ENCODE data around the gene WDR74.
"Not testable (repeated sequence)": the region's sequence is repeated elsewhere in the genome, so short reads cannot be mapped to it uniquely, and the experiment has no call there.

GRCh38 chr11:62842891-62843290 lies 3.5 kb upstream of the WDR74 start:
- TF ChIP-seq EZH2 (IDR thresholded peaks at IDR 0.05); POLR2AphosphoS5 (IDR thresholded peaks at IDR 0.05; ENCODE audit: borderline replicate concordance, low read depth, low read length); FOXP2 (optimal IDR thresholded peaks at IDR 0.05; ENCODE audit: control extremely low read depth, extremely low read length, insufficient read depth): not testable (repeated sequence)
